ENCODE data around the gene USP1. TPM values are rescaled to one million over a fixed set of nuclear protein-coding genes. Genes with fewer than 3 reads are reported as not detected.

USP1 gene
- total and polyA plus RNA-seq, 2 of the 4 experiments (the other 2 are of a cell fraction) = 7.5 to 9.7 TPM

- no peak overlapping the region for H4K91ac ChIP-seq (ENCODE audit: insufficient read depth, low read depth, low read length)
- ChIA-PET POLR2A (ENCODE audit: unreplicated experiment) (no interaction called here), CTCF (no interaction called here)
- intact Hi-C loops (cut with micrococcal nuclease) (no loop called here), dilution Hi-C loops (cut with HindIII; ENCODE audit: low sequenced_read_pairs, unreplicated experiment) (no loop called here), in situ Hi-C loops (cut with MboI; ENCODE audit: low sequenced_read_pairs) (no loop called here)
- no peaks in the 10 kb centered on the region for H3K9me1 ChIP-seq (ENCODE audit: insufficient read depth, low read length)
- no peak overlapping the region for H2BK20ac ChIP-seq (ENCODE audit: low read depth, low read length)
- ATAC-seq (ENCODE audit: low read depth) (no peak), DNase-seq (no peak)
- no peaks in the 10 kb centered on the region for H3K36me3 ChIP-seq (ENCODE audit: control insufficient read depth, insufficient read depth, low read length)
- no peak overlapping the region for H3K9ac ChIP-seq (ENCODE audit: low read depth, low read length)
- no peak overlapping the region for H2BK15ac ChIP-seq (ENCODE audit: low read depth, low read length)
- no peak overlapping the region for H3K27ac ChIP-seq (ENCODE audit: insufficient read depth, low read length)
- H3K4me1 ChIP-seq (ENCODE audit: control insufficient read depth, insufficient read depth, low read length) = peaks cover 3% of the 10 kb centered on the region; the same call in 1 of the 2 replicates
- H2BK120ac ChIP-seq (ENCODE audit: low read depth, low read length) = no peak overlapping the region
- no peak overlapping the region for H2AK5ac ChIP-seq (ENCODE audit: low read depth, low read length)
- no peak overlapping the region for H3K4ac ChIP-seq (ENCODE audit: low read depth, low read length)
- H2AK9ac ChIP-seq (replicated peaks; ENCODE audit: low read depth, low read length, poor library complexity) = no peak overlapping the region
- BruUV-seq (replicated peaks) = no TSS peak
- no peak overlapping the region for H2AFZ ChIP-seq (replicated peaks; ENCODE audit: low read length, poor library complexity)
- no peak overlapping the region for H4K8ac ChIP-seq (ENCODE audit: low read depth in 2 of 2, low read length in 2 of 2)
- H3K23ac ChIP-seq (ENCODE audit: low read depth, low read length) = no peak overlapping the region
- no peak for TF ChIP-seq SMC3 (IDR thresholded peaks at IDR 0.05; ENCODE audit: low read depth, low read length)
- TF ChIP-seq MAFK (IDR thresholded peaks at IDR 0.05; ENCODE audit: low read depth, low read length) = no peak
- no peak for TF ChIP-seq NFE2L2 (IDR thresholded peaks at IDR 0.05; ENCODE audit: low read depth, low read length)
- no peak for TF ChIP-seq USF2 (IDR thresholded peaks at IDR 0.05; ENCODE audit: low read depth, low read length)
- no peak for TF ChIP-seq BHLHE40 (IDR thresholded peaks at IDR 0.05; ENCODE audit: low read depth, low read length)
- TF ChIP-seq MXI1 (IDR thresholded peaks at IDR 0.05; ENCODE audit: borderline replicate concordance, low read depth, low read length) = no peak
- no peak for TF ChIP-seq ELK1 (IDR thresholded peaks at IDR 0.05; ENCODE audit: borderline replicate concordance, low read depth, low read length)
- no peak for TF ChIP-seq RCOR1 (IDR thresholded peaks at IDR 0.05; ENCODE audit: insufficient replicate concordance, low read length)
- no peak for TF ChIP-seq FOS (IDR thresholded peaks at IDR 0.05; ENCODE audit: low read depth, low read length)
- TF ChIP-seq RFX5 (IDR thresholded peaks at IDR 0.05; ENCODE audit: low read depth, low read length) = no peak
- H3K14ac ChIP-seq (replicated peaks; ENCODE audit: low read depth, low read length) = no peak overlapping the region
- no peak overlapping the region for H4K5ac ChIP-seq (ENCODE audit: low read depth, low read length)
- H3K4me3 ChIP-seq (ENCODE audit: insufficient read depth, low read depth, low read length) = no peak overlapping the region
- 88% methylated on average over 3 of the region's 12 CpGs; no CpG with 5 or more reads in 1 of the 2 experiments for WGBS, 2 experiments (ENCODE audit: extremely low coverage in 2 of 2, insufficient read length in 1 of 2)
- no peak overlapping the region for H3K56ac ChIP-seq (ENCODE audit: extremely low read depth, insufficient read depth, low read length)
- H4K20me1 ChIP-seq (ENCODE audit: insufficient read depth, low read length) = peaks cover 5% of the 10 kb centered on the region
- peaks cover 5% of the 10 kb centered on the region for H3K27me3 ChIP-seq (ENCODE audit: control insufficient read depth, insufficient read depth, low read length)
- H3K4me2 ChIP-seq (ENCODE audit: low read depth, low read length) = no peak overlapping the region
- no peak overlapping the region for H2BK5ac ChIP-seq (ENCODE audit: low read depth, low read length, poor library complexity, severe bottlenecking)
- H3K9me3 ChIP-seq (ENCODE audit: control insufficient read depth, insufficient read depth, low read length) = no peaks in the 10 kb centered on the region
- peaks cover 6 to 8% of the 10 kb centered on the region in 2 experiments; a peak in 2 of 4 replicates for H3K79me1 ChIP-seq (ENCODE audit: low read depth in 1 of 2, low read length in 2 of 2)
- H3K18ac ChIP-seq (ENCODE audit: low read depth, low read length) = no peak overlapping the region
Measured at GRCh38 chr1:62434618-62435001, 2.2 kb upstream of the USP1 start.

All from IMR-90 (cell line).